T-cell (primary cell): ENCODE results near the gene HLA-DPB1. TPM values are rescaled to one million over a fixed set of nuclear protein-coding genes. Genes with fewer than 3 reads are reported as not detected.

ENCODE experiments used
- ATAC-seq, 4 experiments: fragments of 200-7000 bp in 3 of 4; fragments of 150-1000 bp in 1 of 4; cut with Tn5 transposase; replicated peaks in 1 of 4; 1 replicate in 3 of 4; 2 replicates in 1 of 4; pipeline ENCODE4 v1.10.0; 2021; ENCODE audit warnings: moderate library complexity in 3 of 4, mild to moderate bottlenecking in 2 of 4, moderate number of reproducible peaks in 1 of 4
- CTCF ChIA-PET, 2 donors: fragments of 300-600 bp; sonication (Branson Sonifier 250); formaldehyde crosslinking; loops; one replicate each; lab custom pipeline; 2022; ENCODE audit warnings: antibody characterized with exemption in 2 of 2; lab: Charles Lee
- POLR2A ChIA-PET, 2 donors: fragments of 300-600 bp; sonication (Branson Sonifier 250); formaldehyde crosslinking; loops; one replicate each; lab custom pipeline; 2022; ENCODE audit warnings: antibody characterized with exemption in 2 of 2; lab: Charles Lee
- DNase-seq, 35 experiments: peaks; one replicate each; pipeline versions ENCODE4 v3.0.0 to v3.0.0-alpha.2; 2013 to 2023
- H3K27ac ChIP-seq: one replicate; pipeline ENCODE4 v1.5.1; 2013; ENCODE audit warnings: low read length
- H3K27me3 ChIP-seq, 2 experiments: replicated peaks in 1 of 2; 1 replicate in 1 of 2; 2 replicates in 1 of 2; pipeline versions ENCODE4 v1.6.1 to v1.7.0; 2013; ENCODE audit warnings: low read length in 1 of 2, mixed read lengths in 1 of 2; ENCODE audit not compliant: control insufficient read depth in 2 of 2, insufficient read depth in 2 of 2; ENCODE audit errors: extremely low read depth in 1 of 2
- H3K36me3 ChIP-seq, 2 donors: 1 replicate in 1 of 2; 2 replicates in 1 of 2; pipeline versions ENCODE4 v1.6.1 to v1.7.0; 2013; ENCODE audit warnings: low read length in 1 of 2; ENCODE audit not compliant: control insufficient read depth in 2 of 2, insufficient read depth in 1 of 2; ENCODE audit errors: extremely low read depth in 1 of 2
- H3K4me1 ChIP-seq, 2 experiments: 1 replicate in 1 of 2; 2 replicates in 1 of 2; pipeline versions ENCODE4 v1.6.1 to v1.7.0; 2013; ENCODE audit warnings: low read length in 2 of 2, mixed read lengths in 1 of 2; ENCODE audit not compliant: insufficient read depth in 2 of 2, control insufficient read depth in 1 of 2; ENCODE audit errors: extremely low read depth in 1 of 2
- H3K4me3 ChIP-seq, 2 donors: 1 replicate in 1 of 2; 2 replicates in 1 of 2; pipeline versions ENCODE4 v1.5.1 to v1.7.0; 2013; ENCODE audit warnings: mild to moderate bottlenecking in 2 of 2, low read length in 1 of 2, moderate library complexity in 1 of 2; ENCODE audit not compliant: control insufficient read depth in 1 of 2; ENCODE audit errors: extremely low read depth in 1 of 2
- H3K9me3 ChIP-seq: 2 replicates; pipeline ENCODE4 v1.7.0; 2013
- H3K27ac Mint-ChIP-seq, 2 donors: one replicate each; pipeline ENCODE4 v1.8.0; 2020 to 2021; ENCODE audit warnings: mild to moderate bottlenecking in 2 of 2, mixed read lengths in 2 of 2
- H3K27me3 Mint-ChIP-seq, 2 donors: one replicate each; pipeline ENCODE4 v1.8.0; 2021 to 2022; ENCODE audit warnings: mixed read lengths in 2 of 2
- H3K36me3 Mint-ChIP-seq: one replicate; pipeline ENCODE4 v1.8.0; 2021; ENCODE audit warnings: mixed read lengths
- H3K4me1 Mint-ChIP-seq, 3 donors: one replicate each; pipeline ENCODE4 v1.8.0; 2020 to 2022; ENCODE audit warnings: mixed read lengths in 3 of 3, mild to moderate bottlenecking in 1 of 3
- H3K4me3 Mint-ChIP-seq, 3 donors: one replicate each; pipeline ENCODE4 v1.8.0; 2020 to 2022; ENCODE audit warnings: mild to moderate bottlenecking in 3 of 3, mixed read lengths in 3 of 3, moderate library complexity in 3 of 3
- H3K9me3 Mint-ChIP-seq, 3 donors: one replicate each; pipeline ENCODE4 v1.8.0; 2020 to 2022; ENCODE audit warnings: mixed read lengths in 3 of 3
- WGBS: methylation state at CpG from one replicate; pipeline ENCODE4 v1.1.5; 2013; ENCODE audit warnings: missing lambda C conversion rate; ENCODE audit not compliant: insufficient coverage; 5-methylcytosine and 5-hydroxymethylcytosine counted together
- total RNA-seq, 35 experiments: library from RNA in 6 of 35; stranded (reverse) in 6 of 35; fragments of 120-200 nt in 1 of 35; gene quantifications; one replicate each; pipeline versions ENCODE4 v1.2.1 to v1.2.4 and lab custom pipeline; 2013 to 2026

The HLA-DPB1 gene
- total RNA-seq, 5 donors from 2014 or later (not counting 1 experiment from before 2014, with no cell fraction given), result 41.2 to 78.9 (median 58.4) TPM

DNA sequence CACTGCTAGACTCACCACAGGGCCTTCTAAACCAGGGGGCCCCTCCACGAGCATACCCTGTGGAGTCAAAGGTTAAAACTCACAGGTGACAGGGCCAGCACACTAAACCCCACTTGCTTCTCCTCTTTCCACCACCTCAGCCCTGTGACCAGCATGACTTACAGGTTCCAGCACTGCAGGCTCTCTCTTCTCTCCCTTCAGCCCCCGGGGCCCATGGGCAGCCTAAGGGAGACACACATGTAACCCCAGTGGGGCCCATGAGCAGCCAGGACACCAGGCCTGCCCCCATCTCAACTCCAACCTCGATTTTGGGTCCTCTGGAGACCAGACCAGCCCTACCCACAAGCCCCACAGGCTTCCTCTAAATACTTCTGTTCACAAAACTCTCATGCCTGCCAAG lies 28.0 kb downstream of the HLA-DPB1 start:
- peaks cover 10 to 36% (median 27%) of the 10 kb centered on the region in 3 donors for H3K9me3 Mint-ChIP-seq
- ATAC-seq, result no peak
- peaks cover 31 to 37% of the 10 kb centered on the region in 2 donors for H3K27me3 Mint-ChIP-seq

DNA sequence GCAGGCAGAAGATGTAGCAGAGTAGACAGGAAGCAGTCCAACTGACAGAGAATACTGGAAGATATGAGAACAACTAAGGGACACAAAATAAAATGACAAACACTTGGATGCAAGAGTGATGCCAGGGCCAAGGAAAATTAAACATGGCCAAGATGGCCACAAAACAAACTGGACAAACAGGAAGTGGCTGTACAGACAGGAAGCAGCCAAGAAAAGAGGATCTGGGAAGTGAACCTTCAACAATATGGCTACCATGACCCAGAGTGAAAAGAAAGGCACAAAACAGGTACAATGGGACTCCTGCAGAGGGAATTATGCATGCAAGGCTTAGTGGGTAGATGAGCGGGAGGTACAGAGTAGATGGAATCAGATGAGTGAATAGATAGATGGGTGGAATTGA lies 29.1 kb downstream of the HLA-DPB1 start:
- DNase-seq, result no peak
- no peak for ATAC-seq
- Histone ChIP-seq H3K4me3 (no peak overlapping the region), H3K27me3 (peaks cover 0 to 18% of the 10 kb centered on the region in 2 experiments), H3K4me1 (no peaks in the 10 kb centered on the region), H3K9me3 (no peaks in the 10 kb centered on the region), H3K27ac (no peak overlapping the region), H3K36me3 (no peaks in the 10 kb centered on the region)
- H3K27ac Mint-ChIP-seq, result no peak overlapping the region
- 100% methylated on average over 1 of the region's 1 CpG for WGBS
- no peaks in the 10 kb centered on the region for H3K4me1 Mint-ChIP-seq
- peaks cover 41 to 45% of the 10 kb centered on the region in 2 donors for H3K27me3 Mint-ChIP-seq
- H3K36me3 Mint-ChIP-seq, result no peaks in the 10 kb centered on the region
- POLR2A ChIA-PET, result no interaction called here
- peaks cover 10 to 25% (median 22%) of the 10 kb centered on the region in 3 donors for H3K9me3 Mint-ChIP-seq
- no peak overlapping the region for H3K4me3 Mint-ChIP-seq
- CTCF ChIA-PET, result no interaction called here

More for the DNA sequence above, 28.0 kb downstream of the HLA-DPB1 start:
- DNase-seq, result no peak
- no peak overlapping the region for H3K4me3 Mint-ChIP-seq
- Histone ChIP-seq H3K36me3 (no peaks in the 10 kb centered on the region), H3K27me3 (peaks cover 0 to 18% of the 10 kb centered on the region in 2 experiments), H3K4me1 (no peaks in the 10 kb centered on the region), H3K27ac (no peak overlapping the region), H3K4me3 (no peak overlapping the region), H3K9me3 (no peaks in the 10 kb centered on the region)
- POLR2A ChIA-PET, result no interaction called here
- no peaks in the 10 kb centered on the region for H3K36me3 Mint-ChIP-seq
- CTCF ChIA-PET, result no interaction called here
- WGBS, result 42% methylated on average over 3 of the region's 3 CpGs
- no peaks in the 10 kb centered on the region for H3K4me1 Mint-ChIP-seq
- H3K27ac Mint-ChIP-seq, result no peak overlapping the region

DNA sequence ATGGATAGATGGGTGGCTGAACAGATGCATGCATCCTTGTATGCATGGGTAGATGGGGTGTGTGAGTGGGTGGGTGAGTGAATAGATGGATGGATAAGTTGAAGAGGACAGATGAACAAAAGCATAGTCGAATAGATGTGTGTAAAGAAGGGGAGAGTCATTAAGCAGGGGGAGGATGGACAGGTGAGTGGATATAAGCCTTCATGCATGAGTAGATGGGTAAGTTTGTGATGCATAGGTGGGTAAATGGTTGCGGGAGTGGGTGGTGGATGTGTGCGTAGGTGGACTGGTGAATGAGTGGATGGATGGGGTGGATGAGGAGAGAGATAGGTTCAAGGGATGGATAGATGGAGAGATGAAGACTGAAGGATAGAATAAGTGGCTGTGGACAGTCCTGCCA lies 29.6 kb downstream of the HLA-DPB1 start:
- WGBS, result 96% methylated on average over 3 of the region's 3 CpGs
- no peaks in the 10 kb centered on the region for H3K36me3 Mint-ChIP-seq
- Histone ChIP-seq H3K27ac (no peak overlapping the region), H3K4me1 (no peaks in the 10 kb centered on the region), H3K27me3 (peaks cover 0 to 18% of the 10 kb centered on the region in 2 experiments), H3K36me3 (no peaks in the 10 kb centered on the region), H3K4me3 (no peak overlapping the region), H3K9me3 (no peaks in the 10 kb centered on the region)
- no peak overlapping the region for H3K4me3 Mint-ChIP-seq
- H3K27ac Mint-ChIP-seq, result no peak overlapping the region
- no peaks in the 10 kb centered on the region for H3K4me1 Mint-ChIP-seq
- POLR2A ChIA-PET, result no interaction called here
- peaks cover 46 to 50% of the 10 kb centered on the region in 2 donors for H3K27me3 Mint-ChIP-seq
- H3K9me3 Mint-ChIP-seq, result peaks cover 10 to 20% (median 17%) of the 10 kb centered on the region in 3 donors
- CTCF ChIA-PET, result no interaction called here
- ATAC-seq (no peak), DNase-seq (no peak)

DNA sequence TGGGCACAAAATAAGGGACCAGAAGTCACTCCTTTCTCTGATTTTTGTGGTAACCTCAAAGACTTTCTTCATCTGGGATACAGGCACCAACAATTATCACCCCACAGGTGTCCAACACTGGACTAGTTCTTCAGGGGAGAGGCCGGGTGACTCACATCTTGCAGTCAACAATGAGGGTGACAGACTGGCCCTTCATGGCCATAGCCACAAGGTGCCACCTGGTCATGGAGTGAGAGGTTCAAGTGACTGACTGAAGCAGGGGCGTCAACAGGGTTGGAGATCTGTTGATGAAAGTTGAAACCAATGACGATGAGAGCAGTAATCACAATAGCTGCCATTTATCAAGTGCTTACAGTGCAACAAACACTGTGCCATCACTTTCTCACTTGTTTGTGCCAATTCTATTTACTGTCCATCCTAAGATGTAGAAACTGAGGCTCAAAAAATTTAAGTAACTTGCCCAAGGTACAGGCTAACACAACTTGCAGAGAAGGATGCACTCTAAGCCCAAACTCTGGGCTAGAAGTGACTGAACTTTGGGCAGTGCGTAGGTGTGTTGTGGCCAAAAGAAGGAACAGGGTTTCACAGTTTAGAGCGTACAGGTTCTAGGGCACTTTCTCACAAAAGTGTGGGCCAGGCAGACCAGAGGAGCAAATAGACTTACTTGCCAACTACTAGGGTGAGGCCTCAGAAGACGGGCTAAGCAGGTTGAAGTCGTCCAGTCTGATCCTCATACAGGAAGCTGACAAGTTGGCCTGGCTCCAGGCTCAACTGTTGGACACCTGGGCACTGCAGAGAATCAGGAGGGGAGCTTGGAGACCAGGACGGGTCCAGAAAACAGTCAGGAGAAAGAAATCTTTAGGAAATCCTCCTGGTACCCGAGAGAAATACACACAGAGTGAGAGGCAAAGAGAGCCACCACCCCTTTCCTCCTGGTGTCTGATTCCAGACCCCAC lies 30.4 kb downstream of the HLA-DPB1 start:
- DNase-seq (no peak), ATAC-seq (no peak)
- Mint-ChIP-seq H3K9me3 (peaks cover 9 to 12% (median 10%) of the 10 kb centered on the region in 3 donors), H3K36me3 (no peaks in the 10 kb centered on the region), H3K4me3 (no peak overlapping the region), H3K4me1 (no peaks in the 10 kb centered on the region), H3K27me3 (peaks cover 50 to 56% of the 10 kb centered on the region in 2 donors), H3K27ac (no peak overlapping the region)
- ChIA-PET POLR2A (no interaction called here), CTCF (no interaction called here)
- Histone ChIP-seq H3K27ac (no peak overlapping the region), H3K27me3 (peaks cover 0 to 18% of the 10 kb centered on the region in 2 experiments), H3K9me3 (no peaks in the 10 kb centered on the region), H3K4me1 (no peaks in the 10 kb centered on the region), H3K4me3 (no peak overlapping the region), H3K36me3 (no peaks in the 10 kb centered on the region)
- 65% methylated on average over 5 of the region's 9 CpGs for WGBS

DNA sequence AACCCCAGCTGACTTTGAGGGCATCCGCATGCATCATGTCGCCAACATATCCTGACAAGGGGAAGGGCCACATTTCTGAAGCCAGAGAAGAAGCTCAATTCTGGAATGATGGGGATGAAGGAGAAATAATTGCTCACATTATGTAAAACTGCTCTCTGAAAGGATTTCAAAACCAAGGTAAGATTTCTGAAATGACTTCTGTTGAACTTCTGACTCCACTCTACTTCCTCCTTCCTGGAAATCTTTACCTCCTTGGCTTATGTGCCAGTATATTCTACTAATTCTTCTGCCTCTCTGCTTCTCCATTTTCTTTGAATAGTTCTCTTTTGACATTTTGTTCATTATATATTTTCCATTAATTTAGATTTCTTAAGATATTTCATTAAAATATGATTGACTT lies 31.9 kb downstream of the HLA-DPB1 start:
- Mint-ChIP-seq H3K27ac (no peak overlapping the region), H3K36me3 (no peaks in the 10 kb centered on the region), H3K4me1 (no peaks in the 10 kb centered on the region), H3K4me3 (no peak overlapping the region), H3K27me3 (peaks cover 57 to 64% of the 10 kb centered on the region in 2 donors), H3K9me3 (peaks cover 0 to 10% (median 0%) of the 10 kb centered on the region in 3 donors)
- H3K27me3 ChIP-seq, result peaks cover 0 to 24% of the 10 kb centered on the region in 2 experiments
- no peaks in the 10 kb centered on the region for H3K9me3 ChIP-seq
- H3K27ac ChIP-seq, result no peak overlapping the region
- no CpG with 5 or more reads among the region's 2 CpGs for WGBS
- ChIA-PET CTCF (no interaction called here), POLR2A (interaction anchor here in 1 of 2 donors (0.7 kb wide), 1 partner anchor 27 kb away, joined by 3 read pairs; no protein-coding TSS in a partner anchor)
- H3K4me1 ChIP-seq, result no peaks in the 10 kb centered on the region
- DNase-seq, result no peak
- ATAC-seq, result no peak
- H3K4me3 ChIP-seq, result no peak overlapping the region
- no peaks in the 10 kb centered on the region for H3K36me3 ChIP-seq

DNA sequence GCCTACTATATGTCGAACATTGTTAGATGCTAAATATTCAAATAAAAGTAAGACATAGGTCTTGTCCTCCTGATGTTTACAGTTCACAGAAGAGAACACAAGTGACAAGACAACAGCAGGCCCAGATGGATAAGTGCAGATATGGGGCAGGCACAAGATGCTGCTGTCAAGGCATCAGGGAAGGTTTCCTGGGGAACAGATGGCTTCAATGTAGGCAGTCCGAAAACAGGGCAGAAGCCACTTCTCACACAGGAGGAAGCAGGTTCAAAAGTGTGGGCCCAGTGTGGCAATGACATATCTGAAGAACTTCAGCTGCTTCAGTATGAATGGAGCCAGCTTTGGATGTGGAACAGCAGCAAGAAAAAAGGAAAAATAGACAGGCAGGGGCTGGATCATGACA lies 32.5 kb downstream of the HLA-DPB1 start:
- ChIA-PET CTCF (interaction anchor here in 1 of 2 donors (0.6 kb wide), 1 partner anchor 661 kb away, joined by 5 read pairs; no protein-coding TSS in a partner anchor), POLR2A (no interaction called here)
- H3K27ac ChIP-seq, result no peak overlapping the region
- Mint-ChIP-seq H3K4me3 (no peak overlapping the region), H3K4me1 (no peaks in the 10 kb centered on the region), H3K9me3 (peaks cover 0 to 10% (median 0%) of the 10 kb centered on the region in 3 donors), H3K27me3 (peaks cover 63 to 71% of the 10 kb centered on the region in 2 donors), H3K36me3 (no peaks in the 10 kb centered on the region), H3K27ac (no peak overlapping the region)
- no peaks in the 10 kb centered on the region for H3K9me3 ChIP-seq
- WGBS, result 90% methylated on average over 1 of the region's 2 CpGs
- H3K4me1 ChIP-seq, result no peaks in the 10 kb centered on the region
- DNase-seq (no peak), ATAC-seq (no peak)
- no peaks in the 10 kb centered on the region for H3K36me3 ChIP-seq
- peaks cover 0 to 30% of the 10 kb centered on the region in 2 experiments for H3K27me3 ChIP-seq
- no peak overlapping the region for H3K4me3 ChIP-seq
